ENCODE data around the gene KCNQ2. TPM values are rescaled to one million over a fixed set of nuclear protein-coding genes. Genes with fewer than 3 reads are reported as not detected.

Gene KCNQ2
- total and polyA plus RNA-seq, 4 donors = not detected

- no peaks in the 10 kb centered on the region for H3K27me3 ChIP-seq (ENCODE audit: control insufficient read depth in 4 of 4, insufficient read depth in 4 of 4, low read length in 3 of 4)
- H3K4me1 ChIP-seq (ENCODE audit: control insufficient read depth in 4 of 4, insufficient read depth in 4 of 4, low read length in 3 of 4) = peaks cover 2 to 19% (median 6%) of the 10 kb centered on the region in 4 donors
- TF ChIP-seq REST (IDR thresholded peaks at IDR 0.05) = peak; percentile 26
- no peak for TF ChIP-seq GABPA (IDR thresholded peaks at IDR 0.05 in 1 of 2, conservative IDR thresholded peaks at IDR 0.05 in 1 of 2)
- peak; percentile 86 for DNase-seq (ENCODE audit: low spot score)
- peak within 1 kb of the TSS; percentile 48 to 92 (median 63) for H3K4me3 ChIP-seq (ENCODE audit: low read depth in 1 of 3, low read length in 3 of 3)
- no peaks in the 10 kb centered on the region for H3K36me3 ChIP-seq (ENCODE audit: control insufficient read depth in 4 of 4, insufficient read depth in 3 of 4, low read depth in 1 of 4, low read length in 3 of 4)
- no peaks in the 10 kb centered on the region for H3K9me3 ChIP-seq (ENCODE audit: control insufficient read depth in 4 of 4, low read length in 3 of 4)
- WGBS = under 1% methylated on average over 64 of the region's 64 CpGs
- peak within 1 kb of the TSS in 1 of 2 donors; percentile 16 for H3K9ac ChIP-seq (ENCODE audit: low read depth in 1 of 2, low read length in 2 of 2)
- H3K27ac ChIP-seq (ENCODE audit: low read depth in 1 of 2, low read length in 2 of 2) = peak within 1 kb of the TSS; percentile 38 to 78
Measured at GRCh38 chr20:63520504-63520933, 48.1 kb upstream of the KCNQ2 start, which contains the start of gene PPDPF. PPDPF (plus strand) TSS chr20:63520765; CDS start chr20:63521309, 544 bp downstream.

GRCh38 chr20:63519668-63520503 lies 47.4 kb upstream of the KCNQ2 start:
- no peaks in the 10 kb centered on the region for H3K36me3 ChIP-seq (ENCODE audit: control insufficient read depth in 4 of 4, insufficient read depth in 3 of 4, low read depth in 1 of 4, low read length in 3 of 4)
- H3K4me3 ChIP-seq (ENCODE audit: low read depth in 1 of 3, low read length in 3 of 3) = peak overlapping the region; percentile 23 to 92 (median 29)
- peak overlapping the region; percentile 38 to 78 for H3K27ac ChIP-seq (ENCODE audit: low read depth in 1 of 2, low read length in 2 of 2)
- TF ChIP-seq HNF4G (IDR thresholded peaks at IDR 0.05) (no peak), GABPA (IDR thresholded peaks at IDR 0.05 in 1 of 2, conservative IDR thresholded peaks at IDR 0.05 in 1 of 2) (no peak), YY1 (IDR thresholded peaks at IDR 0.05) (no peak), TAF1 (conservative IDR thresholded peaks at IDR 0.05) (no peak), CTCF (IDR thresholded peaks at IDR 0.05; ENCODE audit: low read depth, low read length, missing input control) (no peak), RXRA (IDR thresholded peaks at IDR 0.05) (no peak), ATF3 (IDR thresholded peaks at IDR 0.05) (no peak), JUND (IDR thresholded peaks at IDR 0.05) (no peak), FOXA2 (IDR thresholded peaks at IDR 0.05) (no peak), MAX (IDR thresholded peaks at IDR 0.05) (no peak), NR2F2 (IDR thresholded peaks at IDR 0.05) (no peak), EGR1 (IDR thresholded peaks at IDR 0.05; ENCODE audit: low read depth in 2 of 2) (no peak), FOXA1 (IDR thresholded peaks at IDR 0.05) (no peak), RAD21 (IDR thresholded peaks at IDR 0.05) (no peak), SP1 (IDR thresholded peaks at IDR 0.05) (no peak), ZBTB33 (IDR thresholded peaks at IDR 0.05) (no peak), REST (IDR thresholded peaks at IDR 0.05) (no peak), HNF4A (conservative IDR thresholded peaks at IDR 0.05) (no peak)
- H3K9me3 ChIP-seq (ENCODE audit: control insufficient read depth in 4 of 4, low read length in 3 of 4) = no peaks in the 10 kb centered on the region
- H3K4me1 ChIP-seq (ENCODE audit: control insufficient read depth in 4 of 4, insufficient read depth in 4 of 4, low read length in 3 of 4) = peaks cover 2 to 19% (median 6%) of the 10 kb centered on the region in 4 donors
- peak overlapping the region in 1 of 2 donors; percentile 14 for H3K9ac ChIP-seq (ENCODE audit: low read depth in 1 of 2, low read length in 2 of 2)
- no peaks in the 10 kb centered on the region for H3K27me3 ChIP-seq (ENCODE audit: control insufficient read depth in 4 of 4, insufficient read depth in 4 of 4, low read length in 3 of 4)
- WGBS = 4% methylated on average over 72 of the region's 72 CpGs
- peak; percentile 52 for DNase-seq (ENCODE audit: low spot score)
